MCF 10A (cell line): Measurements from ENCODE around the gene ZNF41. TPM values are rescaled to one million over a fixed set of nuclear protein-coding genes. Genes with fewer than 3 reads are reported as not detected.

Experiments used
- Bru-seq: library from RNA; stranded (reverse); fragments of 400-500 nt; gene quantifications from one replicate; lab custom pipeline; 2021; lab: Mats Ljungman, UMichigan
- BruChase-seq, 2 experiments: library from RNA; stranded (reverse); fragments of 400-500 nt; gene quantifications; one replicate each; lab custom pipeline; 2021; lab: Mats Ljungman, UMichigan
- BruUV-seq: library from RNA; stranded (reverse); fragments of 400-500 nt; replicated peaks from 2 replicates; lab custom pipeline; 2021; lab: Mats Ljungman, UMichigan
- CTCF ChIA-PET: fragments of 300-600 bp; sonication (Branson Sonifier 250); formaldehyde crosslinking; extraction: SDS; loops from one replicate; lab custom pipeline; 2021; ENCODE audit warnings: antibody characterized with exemption, inconsistent platforms; lab: Yijun Ruan, JAX
- POLR2A ChIA-PET: fragments of 300-600, 350-650 bp; sonication (Branson Sonifier 250); formaldehyde crosslinking; extraction: SDS; loops from one replicate; lab custom pipeline; 2020; ENCODE audit warnings: antibody characterized with exemption, inconsistent platforms; lab: Yijun Ruan, JAX
- DNase-seq: peaks from one replicate; pipeline ENCODE4 v3.0.0-alpha.2; 2018; ENCODE audit not compliant: unreplicated experiment
- H3K27ac Mint-ChIP-seq: one replicate; pipeline ENCODE4 v1.8.0; 2022; ENCODE audit warnings: mild to moderate bottlenecking, low read depth, mixed read lengths; ENCODE audit not compliant: unreplicated experiment
- H3K27me3 Mint-ChIP-seq: one replicate; pipeline ENCODE4 v1.8.0; 2022; ENCODE audit warnings: mixed read lengths; ENCODE audit not compliant: insufficient read depth, unreplicated experiment
- H3K36me3 Mint-ChIP-seq: one replicate; pipeline ENCODE4 v1.8.0; 2022; ENCODE audit warnings: mild to moderate bottlenecking, moderate library complexity, mixed read lengths; ENCODE audit not compliant: insufficient read depth, unreplicated experiment
- H3K4me1 Mint-ChIP-seq: one replicate; pipeline ENCODE4 v1.8.0; 2022; ENCODE audit warnings: mixed read lengths; ENCODE audit not compliant: insufficient read depth, unreplicated experiment
- H3K4me3 Mint-ChIP-seq: one replicate; pipeline ENCODE4 v1.8.0; 2022; ENCODE audit warnings: mild to moderate bottlenecking, moderate library complexity, mixed read lengths; ENCODE audit not compliant: unreplicated experiment
- H3K9me3 Mint-ChIP-seq: one replicate; pipeline ENCODE4 v1.8.0; 2022; ENCODE audit warnings: mixed read lengths; ENCODE audit not compliant: unreplicated experiment
- CTCF ChIP-seq: fragments of 200-600 bp; IDR thresholded peaks from one replicate; pipeline ENCODE4 v1.8.0; 2022; ENCODE audit warnings: antibody characterized with exemption, mild to moderate bottlenecking; ENCODE audit not compliant: unreplicated experiment
- intact Hi-C: fragments of 100-400 bp; cut with micrococcal nuclease; formaldehyde crosslinking; loops from 2 replicates; pipeline ENCODE4 v1.14.1; 2022
- long read RNA-seq: library from polyadenylated mRNA; stranded (forward); transcript quantifications from one replicate; pipeline ENCODE4 v2.0.0, GENCODE V29; 2022
- total RNA-seq: library from RNA; stranded (reverse); gene quantifications from 2 replicates; pipeline ENCODE4 v1.2.3, GENCODE V29; 2022

ZNF41 gene
- total RNA-seq, result 5.6 and 7.0 TPM in 2 replicates
- percentile 58 among the genes with signal in this experiment for Bru-seq, nascent RNA
- BruChase-seq, experiment 1, labeled RNA remaining after a 6-hour chase, result percentile 66 among the genes with signal in this experiment
- BruChase-seq, experiment 2, labeled RNA remaining after a 2-hour chase, result percentile 73 among the genes with signal in this experiment
- long read RNA-seq, partial matches to known transcripts, result 1 of 12 reads
- long read RNA-seq, other reads (novel, unspliced or antisense), result 11 of 12 reads

- H3K27ac Mint-ChIP-seq, result peak within 1 kb of the TSS; percentile 90
- H3K4me3 Mint-ChIP-seq, result peak within 1 kb of the TSS; percentile 84
- intact Hi-C loops, result loop anchor here (5.0 kb wide), 1 partner anchor 290 kb away; the partner anchor contains the start of gene UBA1
- TF ChIP-seq CTCF, result no peak
- POLR2A ChIA-PET, result interaction anchor here (0.6 to 1.5 kb wide), 6 partner anchors 17 to 338 kb away, joined by 3 to 10 read pairs (median 4); partner anchors contain the start of genes NDUFB11, RBM10 and USP11
- H3K9me3 Mint-ChIP-seq, result peaks cover 4% of the 10 kb centered on the region
- CTCF ChIA-PET, result interaction anchor here (0.6 kb wide), 1 partner anchor 162 kb away, joined by 3 read pairs; no protein-coding TSS in a partner anchor
- H3K4me1 Mint-ChIP-seq, result peaks cover 12% of the 10 kb centered on the region
- peak; percentile 82 for DNase-seq
- no TSS peak for BruUV-seq
- no peaks in the 10 kb centered on the region for H3K36me3 Mint-ChIP-seq
- no peaks in the 10 kb centered on the region for H3K27me3 Mint-ChIP-seq
These were observed at the start of gene ZNF41 for GRCh38 chrX:47482512-47483305. Gene ZNF41, minus strand, starts transcription at chrX:47483222. Its CDS starts 15,741 bp downstream, at chrX:47467481.

GRCh38 chrX:47530049-47530448, 47.0 kb upstream of the ZNF41 start:
- ChIA-PET POLR2A (no interaction called here), CTCF (interaction anchor here (0.9 kb wide), 1 partner anchor 11 kb away, joined by 3 read pairs; no protein-coding TSS in a partner anchor)
- H3K4me1 Mint-ChIP-seq, result no peaks in the 10 kb centered on the region
- H3K9me3 Mint-ChIP-seq, result no peaks in the 10 kb centered on the region
- H3K27me3 Mint-ChIP-seq, result no peaks in the 10 kb centered on the region
- peaks cover 6% of the 10 kb centered on the region for H3K36me3 Mint-ChIP-seq
- TF ChIP-seq CTCF, result no peak
- DNase-seq, result no peak
- no peak overlapping the region for H3K4me3 Mint-ChIP-seq
- H3K27ac Mint-ChIP-seq, result no peak overlapping the region
- BruUV-seq, result no TSS peak
- intact Hi-C loops, result no loop called here

GRCh38 chrX:47529548-47529947, 46.5 kb upstream of the ZNF41 start:
- Mint-ChIP-seq H3K36me3 (peaks cover 6% of the 10 kb centered on the region), H3K27ac (no peak overlapping the region), H3K27me3 (no peaks in the 10 kb centered on the region), H3K9me3 (no peaks in the 10 kb centered on the region), H3K4me3 (no peak overlapping the region), H3K4me1 (no peaks in the 10 kb centered on the region)
- ChIA-PET CTCF (no interaction called here), POLR2A (no interaction called here)
- TF ChIP-seq CTCF, result no peak
- DNase-seq, result no peak
- intact Hi-C loops, result no loop called here
- BruUV-seq, result no TSS peak
